GM06990 (cell line): Measurements from ENCODE around the gene FAM180B.

Source experiments
- DNase-seq: peaks from one replicate; pipeline ENCODE4 v3.0.0-alpha.2; 2011; ENCODE audit not compliant: insufficient read length; ENCODE audit errors: extremely low read depth
- H3K27me3 ChIP-seq: replicated peaks from 2 replicates; pipeline ENCODE4 v1.6.0; 2011; ENCODE audit warnings: low read length; ENCODE audit not compliant: control insufficient read depth, insufficient read depth
- H3K36me3 ChIP-seq: 2 replicates; pipeline ENCODE4 v1.5.1; 2011; ENCODE audit warnings: low read length; ENCODE audit not compliant: control insufficient read depth, insufficient read depth
- H3K4me3 ChIP-seq: replicated peaks from 2 replicates; pipeline ENCODE4 v1.5.1; 2011; ENCODE audit warnings: low read depth, mild to moderate bottlenecking, control low read depth, low read length
- TF ChIP-seq, protein P1 (sequence below): IDR thresholded peaks from 2 replicates; pipeline ENCODE4 v1.5.1; 2011; ENCODE audit warnings: low read length, control low read depth, mild to moderate bottlenecking, inconsistent platforms; ENCODE audit not compliant: insufficient read depth, poor library complexity, severe bottlenecking

The FAM180B gene

DNA sequence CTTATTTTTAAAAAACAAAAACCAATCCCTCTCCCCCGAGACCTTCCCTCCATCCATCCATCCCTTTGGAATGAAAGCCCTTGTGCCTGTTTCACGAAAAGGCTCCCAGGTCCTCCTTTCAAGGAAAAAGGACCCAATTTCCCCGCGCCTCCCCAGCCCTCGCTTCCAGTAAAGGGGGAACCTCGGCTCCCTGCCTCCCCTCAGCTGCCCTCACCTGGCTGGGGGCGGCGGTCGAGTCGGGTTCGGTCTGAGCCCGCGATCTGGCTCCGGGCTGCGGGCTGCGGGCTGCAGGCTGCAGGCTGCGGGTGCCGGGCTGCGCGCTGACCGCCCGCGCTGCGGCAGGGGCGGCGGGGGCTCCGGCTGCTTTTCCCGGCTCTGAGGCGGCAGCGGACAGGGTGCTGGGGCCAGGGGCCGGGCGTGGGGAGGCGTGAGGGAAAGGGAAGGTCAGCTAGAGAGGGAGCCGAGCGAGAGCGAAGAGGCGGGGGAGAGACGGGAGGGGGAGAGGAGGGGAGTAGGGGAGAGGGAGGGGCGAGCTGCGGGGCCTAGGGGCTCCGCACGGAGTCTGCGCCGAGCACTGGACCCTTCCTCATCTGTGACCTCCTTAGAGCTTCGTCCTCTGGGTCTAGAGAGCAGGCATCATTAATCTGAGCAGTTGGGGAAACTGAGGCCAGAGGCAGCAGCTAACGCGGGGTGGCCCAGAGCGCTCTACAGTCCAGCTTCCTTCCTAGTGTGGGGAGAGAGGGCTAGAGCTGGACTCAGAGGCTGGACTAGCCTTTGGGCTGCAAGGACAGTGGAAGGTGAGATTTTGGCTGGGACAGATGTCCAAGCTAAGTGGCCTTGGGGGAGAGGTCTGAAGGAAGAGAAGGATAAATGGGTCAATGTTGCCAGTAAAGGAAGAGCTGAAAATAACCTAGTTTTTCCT lies 7.7 kb downstream of the FAM180B start, which contains the start of gene C1QTNF4:
Gene C1QTNF4, minus strand, starts transcription at position 478 of the 922 bp plus-strand sequence. CDS start 3,601 bp downstream, outside the sequence.
- no peak for DNase-seq
- Histone ChIP-seq H3K4me3 (no peak within 1 kb of the TSS), H3K36me3 (no peaks in the 10 kb centered on the region), H3K27me3 (no peaks in the 10 kb centered on the region; the same call in 1 of the 2 replicates)
- TF ChIP-seq, protein P1, sequence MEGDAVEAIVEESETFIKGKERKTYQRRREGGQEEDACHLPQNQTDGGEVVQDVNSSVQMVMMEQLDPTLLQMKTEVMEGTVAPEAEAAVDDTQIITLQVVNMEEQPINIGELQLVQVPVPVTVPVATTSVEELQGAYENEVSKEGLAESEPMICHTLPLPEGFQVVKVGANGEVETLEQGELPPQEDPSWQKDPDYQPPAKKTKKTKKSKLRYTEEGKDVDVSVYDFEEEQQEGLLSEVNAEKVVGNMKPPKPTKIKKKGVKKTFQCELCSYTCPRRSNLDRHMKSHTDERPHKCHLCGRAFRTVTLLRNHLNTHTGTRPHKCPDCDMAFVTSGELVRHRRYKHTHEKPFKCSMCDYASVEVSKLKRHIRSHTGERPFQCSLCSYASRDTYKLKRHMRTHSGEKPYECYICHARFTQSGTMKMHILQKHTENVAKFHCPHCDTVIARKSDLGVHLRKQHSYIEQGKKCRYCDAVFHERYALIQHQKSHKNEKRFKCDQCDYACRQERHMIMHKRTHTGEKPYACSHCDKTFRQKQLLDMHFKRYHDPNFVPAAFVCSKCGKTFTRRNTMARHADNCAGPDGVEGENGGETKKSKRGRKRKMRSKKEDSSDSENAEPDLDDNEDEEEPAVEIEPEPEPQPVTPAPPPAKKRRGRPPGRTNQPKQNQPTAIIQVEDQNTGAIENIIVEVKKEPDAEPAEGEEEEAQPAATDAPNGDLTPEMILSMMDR = no peak

DNA sequence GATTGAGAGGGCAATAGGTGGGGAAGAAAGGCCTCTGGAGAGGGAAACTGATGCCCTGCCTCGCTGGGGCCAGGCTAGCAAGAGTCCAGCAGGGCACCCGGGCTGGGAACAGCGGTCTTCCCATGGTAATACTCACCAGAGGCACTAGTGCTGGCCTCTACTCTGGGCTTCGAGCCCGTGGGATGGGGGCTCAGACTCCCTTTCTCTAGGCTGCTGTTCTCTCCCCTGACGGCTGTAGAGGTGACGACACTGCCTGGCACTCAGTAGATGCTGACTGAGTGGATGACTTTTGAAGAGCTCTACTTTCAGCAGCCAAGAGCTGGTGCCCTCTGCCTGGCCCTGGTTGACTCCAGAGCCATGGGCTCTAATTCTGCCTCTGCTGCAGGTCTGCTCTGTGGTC lies 8.6 kb downstream of the FAM180B start:
- no peak overlapping the region for H3K4me3 ChIP-seq

DNA sequence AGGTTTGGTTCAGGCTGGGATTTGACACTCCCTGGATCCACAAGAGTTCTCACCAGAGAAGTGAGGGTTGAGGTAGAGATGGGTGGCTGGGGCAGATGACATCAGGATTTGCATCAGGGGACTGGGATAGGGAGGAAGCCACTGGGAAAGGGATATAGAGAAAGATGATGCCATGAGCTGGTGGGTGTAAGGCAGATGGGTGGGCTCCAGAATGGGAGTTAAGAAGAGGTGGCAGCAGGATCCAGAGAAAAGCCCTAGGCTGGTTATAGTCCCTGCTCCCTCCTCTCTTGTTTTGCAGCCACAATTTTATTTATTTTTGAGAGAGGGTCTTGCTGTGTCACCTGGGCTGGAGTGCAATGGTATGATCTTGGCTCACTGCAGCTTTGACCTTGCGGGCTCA lies 9.5 kb downstream of the FAM180B start:
- H3K4me3 ChIP-seq = no peak overlapping the region

More for the DNA sequence above, 8.6 kb downstream of the FAM180B start:
- Histone ChIP-seq H3K27me3 (no peaks in the 10 kb centered on the region; the same call in 1 of the 2 replicates), H3K36me3 (no peaks in the 10 kb centered on the region)
- TF ChIP-seq, protein P1 = no peak
- DNase-seq = no peak

DNA sequence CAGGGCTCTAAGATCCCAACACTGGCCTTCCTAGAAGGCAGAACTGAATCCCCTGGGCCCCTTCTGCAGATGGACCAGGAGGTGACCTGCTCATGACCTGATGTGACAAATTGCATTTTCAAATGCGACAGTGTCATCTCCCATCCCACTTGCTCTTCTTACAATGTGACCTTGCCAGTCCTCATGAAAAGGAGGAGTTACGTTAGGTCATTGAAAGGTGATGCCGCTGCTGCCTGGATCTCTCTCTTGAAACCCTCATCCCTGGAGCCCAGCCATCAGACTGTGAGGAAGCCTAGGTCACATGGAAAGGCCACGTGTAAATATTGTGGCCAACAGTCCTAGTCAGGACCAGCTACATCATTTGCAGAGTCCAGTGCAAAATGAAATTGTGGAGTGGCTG lies 13.4 kb downstream of the FAM180B start:
- DNase-seq = no peak
- TF ChIP-seq, protein P1 = no peak
- Histone ChIP-seq H3K4me3 (no peak overlapping the region), H3K27me3 (no peaks in the 10 kb centered on the region), H3K36me3 (no peaks in the 10 kb centered on the region)

More for the DNA sequence above, 9.5 kb downstream of the FAM180B start:
- H3K27me3 ChIP-seq = no peaks in the 10 kb centered on the region; the same call in 1 of the 2 replicates
- TF ChIP-seq, protein P1 = no peak
- DNase-seq = no peak
- no peaks in the 10 kb centered on the region for H3K36me3 ChIP-seq

DNA sequence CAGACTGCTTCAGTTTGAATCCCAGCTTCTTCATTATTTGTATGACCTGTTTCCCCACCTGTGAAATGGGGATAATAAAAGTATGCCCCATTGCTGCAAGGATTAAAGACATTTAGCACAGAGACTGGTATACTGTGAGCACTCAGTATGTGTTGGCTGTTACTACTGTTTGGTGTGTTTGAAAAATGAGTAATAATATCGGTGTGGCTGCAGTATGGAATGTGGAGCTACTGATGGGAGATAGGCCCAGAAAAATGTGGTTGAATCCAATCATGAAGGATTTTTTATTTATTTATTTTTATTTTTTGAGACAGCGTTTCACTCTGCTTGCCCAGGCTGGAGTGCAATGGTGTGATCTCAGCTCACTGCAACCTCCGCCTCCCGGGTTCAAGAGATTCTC lies 16.8 kb downstream of the FAM180B start:
- TF ChIP-seq, protein P1 = no peak
- no peak overlapping the region for H3K4me3 ChIP-seq
- no peak for DNase-seq
- no peaks in the 10 kb centered on the region for H3K36me3 ChIP-seq
- H3K27me3 ChIP-seq = no peaks in the 10 kb centered on the region
